Endothelial cell of umbilical vein (primary cell): ENCODE results near the gene TFDP2. TPM values are rescaled to one million over a fixed set of nuclear protein-coding genes. Genes with fewer than 3 reads are reported as not detected.
"Not testable (repeated sequence)": the region's sequence is repeated elsewhere in the genome, so short reads cannot be mapped to it uniquely, and the experiment has no call there.

ENCODE experiments used
- BruUV-seq: library from RNA; stranded (reverse); fragments of 400-500 nt; replicated peaks from 2 replicates; lab custom pipeline; 2021; lab: Mats Ljungman, UMichigan
- CTCF ChIA-PET: fragments of 300-600, 350-600 bp; sonication (Branson Sonifier 250); formaldehyde crosslinking; loops from one replicate; lab custom pipeline; 2021; ENCODE audit warnings: antibody characterized with exemption, inconsistent platforms; lab: Charles Lee
- POLR2A ChIA-PET: fragments of 300-600, 350-600 bp; sonication (Branson Sonifier 250); formaldehyde crosslinking; loops from one replicate; lab custom pipeline; 2021; ENCODE audit warnings: antibody characterized with exemption, inconsistent platforms; lab: Charles Lee
- DNase-seq: peaks from one replicate; pipeline ENCODE4 v3.0.0-alpha.2; 2011; ENCODE audit warnings: low read depth, low spot score
- FAIRE-seq: peaks from 2 replicates; lab custom pipeline; 2011; peaks lifted over from hg19 to GRCh38; lab: Jason Lieb, UNC
- H2AFZ ChIP-seq: 2 replicates; pipeline ENCODE4 v1.6.0; 2012; ENCODE audit warnings: low read depth, low read length, control low read depth, inconsistent platforms
- H3K27ac ChIP-seq: 2 replicates; pipeline ENCODE4 v1.5.1; 2011; ENCODE audit warnings: low read depth, mild to moderate bottlenecking, control low read depth, low read length, moderate library complexity; ENCODE audit not compliant: insufficient read depth
- H3K27me3 ChIP-seq, 2 experiments: 2 replicates each; pipeline versions ENCODE4 v1.6.0 to v1.6.1; 2011; ENCODE audit warnings: low read length in 2 of 2, mixed read lengths in 1 of 2; ENCODE audit not compliant: control insufficient read depth in 2 of 2, insufficient read depth in 2 of 2
- H3K36me3 ChIP-seq, 2 experiments: 2 replicates in 1 of 2; 3 replicates in 1 of 2; pipeline ENCODE4 v1.5.1; 2011; ENCODE audit warnings: low read length in 2 of 2, mild to moderate bottlenecking in 1 of 2, moderate library complexity in 1 of 2; ENCODE audit not compliant: control insufficient read depth in 2 of 2, insufficient read depth in 2 of 2; ENCODE audit errors: extremely low read depth in 1 of 2
- H3K4me1 ChIP-seq: 3 replicates; pipeline ENCODE4 v1.5.1; 2011; ENCODE audit warnings: mild to moderate bottlenecking, low read length; ENCODE audit not compliant: control insufficient read depth, insufficient read depth; ENCODE audit errors: extremely low read depth
- H3K4me2 ChIP-seq: 2 replicates; pipeline ENCODE4 v1.6.1; 2011; ENCODE audit warnings: low read length, control low read depth, mixed read lengths; ENCODE audit not compliant: insufficient read depth
- H3K4me3 ChIP-seq, 3 experiments: fragments of 200-600 bp in 1 of 3; sonication (generic), shearing (Covaris generic) in 1 of 3; replicated peaks in 1 of 3; 2 replicates each; pipeline ENCODE4 v1.5.1; 2011 to 2016; ENCODE audit warnings: control low read depth in 3 of 3, low read length in 3 of 3, mild to moderate bottlenecking in 2 of 3, inconsistent platforms in 1 of 3, low read depth in 1 of 3, moderate library complexity in 1 of 3; ENCODE audit not compliant: insufficient read depth in 1 of 3
- H3K79me2 ChIP-seq: 2 replicates; pipeline ENCODE4 v1.6.0; 2012; ENCODE audit warnings: low read length, inconsistent platforms; ENCODE audit not compliant: control insufficient read depth, insufficient read depth
- H3K9ac ChIP-seq: replicated peaks from 2 replicates; pipeline ENCODE3; 2011; ENCODE audit warnings: low read length, control low read depth; ENCODE audit not compliant: insufficient read depth; ENCODE audit errors: extremely low read depth
- H3K9me1 ChIP-seq: replicated peaks from 3 replicates; pipeline ENCODE4 v1.6.0; 2011; ENCODE audit warnings: mild to moderate bottlenecking, low read length; ENCODE audit not compliant: control insufficient read depth, insufficient read depth; ENCODE audit errors: extremely low read depth
- H3K9me3 ChIP-seq: replicated peaks from 2 replicates; pipeline ENCODE4 v1.5.1; 2012; ENCODE audit warnings: low read length, inconsistent platforms; ENCODE audit not compliant: control insufficient read depth, insufficient read depth
- H4K20me1 ChIP-seq: replicated peaks from 2 replicates; pipeline ENCODE3; 2011; ENCODE audit warnings: mild to moderate bottlenecking, low read length; ENCODE audit not compliant: control insufficient read depth, insufficient read depth; ENCODE audit errors: extremely low read depth
- EZH2 ChIP-seq: IDR thresholded peaks from 2 replicates; pipeline ENCODE4 v1.6.1; 2012; ENCODE audit warnings: borderline replicate concordance, low read depth, mild to moderate bottlenecking, moderate library complexity, low read length, inconsistent platforms; ENCODE audit not compliant: severe bottlenecking
- FOS ChIP-seq: IDR thresholded peaks from 2 replicates; pipeline ENCODE4 v1.6.1; 2011; ENCODE audit warnings: mild to moderate bottlenecking, low read length, moderate library complexity, borderline replicate concordance; ENCODE audit not compliant: insufficient read depth
- GATA2 ChIP-seq: IDR thresholded peaks from 2 replicates; pipeline ENCODE4 v1.7.0; 2011; ENCODE audit warnings: low read depth, mild to moderate bottlenecking, moderate library complexity, mixed read lengths, low read length; ENCODE audit not compliant: insufficient read length, insufficient read depth
- JUN ChIP-seq: IDR thresholded peaks from 2 replicates; pipeline ENCODE4 v1.6.1; 2011; ENCODE audit warnings: borderline replicate concordance, low read depth; ENCODE audit not compliant: insufficient read length, insufficient read depth
- MYC ChIP-seq: IDR thresholded peaks from one replicate; pipeline ENCODE4 v1.6.1; 2011; ENCODE audit warnings: mild to moderate bottlenecking, low read depth, low read length
- POLR2A ChIP-seq: IDR thresholded peaks from 2 replicates; pipeline ENCODE4 v1.6.1; 2012; ENCODE audit warnings: low read depth, mild to moderate bottlenecking, control low read depth, low read length
- POLR2AphosphoS5 ChIP-seq: IDR thresholded peaks from 2 replicates; pipeline ENCODE4 v1.6.1; 2012; ENCODE audit warnings: low read depth, mild to moderate bottlenecking, control low read depth, low read length, moderate library complexity; ENCODE audit not compliant: insufficient read depth
- dilution Hi-C: fragments of 300-500 bp; cut with MboI; formaldehyde crosslinking; loops from one replicate; pipeline ENCODE4 v1.15.0; 2019; ENCODE audit warnings: low sequenced_read_pairs; ENCODE audit not compliant: extremely low pct_ligation_motif_present
- intact Hi-C: fragments of 100-400 bp; cut with micrococcal nuclease; formaldehyde crosslinking; loops from one replicate; pipeline ENCODE4 v1.10.0; 2022
- polyA plus RNA-seq, 4 experiments: library from polyadenylated mRNA; depleted of rRNA in 3 of 4; stranded (reverse) in 3 of 4; unstranded in 1 of 4; fragments of >200 nt; gene quantifications; 2 replicates each; pipeline versions ENCODE4 v1.2.1 to v1.2.3, GENCODE V29; 2011 to 2012; ENCODE audit warnings: missing spikeins in 1 of 4
- total RNA-seq: library from RNA; stranded (reverse); gene quantifications from 2 replicates; pipeline ENCODE4 v1.2.3, GENCODE V29; 2021
- TF ChIP-seq, protein P1 (sequence below): IDR thresholded peaks from 2 replicates; pipeline ENCODE4 v1.6.1; 2011; ENCODE audit not compliant: insufficient read depth, insufficient read length
- TF ChIP-seq, protein P2 (sequence below), 2 donors: IDR thresholded peaks; 1 replicate in 1 of 2; 2 replicates in 1 of 2; pipeline ENCODE4 v1.5.1; 2011; ENCODE audit warnings: low read length in 2 of 2, mild to moderate bottlenecking in 2 of 2, moderate library complexity in 2 of 2, control low read depth in 1 of 2, inconsistent platforms in 1 of 2, low read depth in 1 of 2; ENCODE audit not compliant: insufficient read depth in 1 of 2; ENCODE audit errors: extremely low read depth in 1 of 2

TFDP2 gene
- total and polyA plus RNA-seq, 2 donors (not counting 3 experiments of a cell fraction or from before 2014, with no cell fraction given): 8.5 to 21.5 TPM

DNA sequence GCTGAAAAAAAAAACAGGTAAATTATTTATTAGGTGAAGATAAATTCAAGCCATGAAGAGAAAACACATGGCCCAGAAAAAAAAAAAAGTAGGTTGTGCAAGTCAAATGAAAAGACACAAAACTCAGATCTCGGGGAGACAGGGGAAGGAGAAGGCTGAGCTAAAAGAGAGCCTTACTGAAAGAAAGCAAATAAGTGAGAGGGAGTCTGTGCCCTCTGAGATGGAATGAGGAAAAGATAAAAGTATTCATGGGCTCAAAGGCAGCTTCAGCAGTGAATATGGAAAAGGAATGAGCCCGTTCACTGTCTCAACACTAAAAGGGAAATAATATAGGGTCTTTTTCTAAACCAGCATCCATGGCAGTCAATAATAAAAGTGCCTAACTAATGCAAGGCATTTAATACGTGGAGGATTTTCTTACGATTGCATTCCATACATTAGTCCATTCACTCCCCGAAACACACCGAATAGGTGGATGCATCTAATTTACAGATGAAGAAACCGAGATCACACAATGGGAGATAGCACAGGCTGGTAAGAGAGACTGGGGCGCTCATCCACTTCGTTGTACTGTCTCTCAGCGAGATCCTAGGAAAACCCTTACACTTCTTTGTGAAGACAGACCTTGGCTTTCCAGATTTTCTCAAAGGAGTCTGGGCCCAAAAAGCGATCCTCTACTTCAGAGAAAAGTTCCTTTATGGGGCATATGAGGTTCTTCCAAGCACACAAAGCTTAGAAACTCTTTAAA, 1.1 kb downstream of the TFDP2 start:
- no peaks in the 10 kb centered on the region for H3K79me2 ChIP-seq
- H3K9me3 ChIP-seq: no peaks in the 10 kb centered on the region
- H3K4me3 ChIP-seq: peak overlapping the region; percentile 24 to 75 (median 51)
- no peaks in the 10 kb centered on the region for H3K9me1 ChIP-seq
- H3K9ac ChIP-seq: peak overlapping the region; percentile 64
- ChIA-PET POLR2A (interaction anchor here (0.5 kb wide), 1 partner anchor 22 kb away, joined by 3 read pairs; no protein-coding TSS in a partner anchor), CTCF (interaction anchor here (0.7 to 1.5 kb wide), 9 partner anchors 13 to 116 kb away, joined by 3 to 7 read pairs (median 3); no protein-coding TSS in a partner anchor)
- BruUV-seq: TSS peak; percentile 22
- intact Hi-C loops (loop anchor here (5.0 kb wide), 1 partner anchor 79 kb away; the partner anchor contains the start of gene GK5), dilution Hi-C loops (no loop called here)
- no peak for FAIRE-seq
- no peaks in the 10 kb centered on the region for H3K36me3 ChIP-seq
- H3K4me2 ChIP-seq: peak overlapping the region; percentile 58
- no peak overlapping the region for H3K27ac ChIP-seq
- DNase-seq: no peak
- no peaks in the 10 kb centered on the region for H4K20me1 ChIP-seq
- peak overlapping the region; percentile 55 for H2AFZ ChIP-seq
- peaks cover 0 to 3% of the 10 kb centered on the region in 2 experiments for H3K27me3 ChIP-seq
- H3K4me1 ChIP-seq: peaks cover 13% of the 10 kb centered on the region
- TF ChIP-seq JUN (no peak), MYC (no peak), FOS (no peak), POLR2A (no peak), EZH2 (no peak), POLR2AphosphoS5 (no peak), GATA2 (no peak)
- TF ChIP-seq, protein P1, sequence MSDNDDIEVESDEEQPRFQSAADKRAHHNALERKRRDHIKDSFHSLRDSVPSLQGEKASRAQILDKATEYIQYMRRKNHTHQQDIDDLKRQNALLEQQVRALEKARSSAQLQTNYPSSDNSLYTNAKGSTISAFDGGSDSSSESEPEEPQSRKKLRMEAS: no peak
- TF ChIP-seq, protein P2, sequence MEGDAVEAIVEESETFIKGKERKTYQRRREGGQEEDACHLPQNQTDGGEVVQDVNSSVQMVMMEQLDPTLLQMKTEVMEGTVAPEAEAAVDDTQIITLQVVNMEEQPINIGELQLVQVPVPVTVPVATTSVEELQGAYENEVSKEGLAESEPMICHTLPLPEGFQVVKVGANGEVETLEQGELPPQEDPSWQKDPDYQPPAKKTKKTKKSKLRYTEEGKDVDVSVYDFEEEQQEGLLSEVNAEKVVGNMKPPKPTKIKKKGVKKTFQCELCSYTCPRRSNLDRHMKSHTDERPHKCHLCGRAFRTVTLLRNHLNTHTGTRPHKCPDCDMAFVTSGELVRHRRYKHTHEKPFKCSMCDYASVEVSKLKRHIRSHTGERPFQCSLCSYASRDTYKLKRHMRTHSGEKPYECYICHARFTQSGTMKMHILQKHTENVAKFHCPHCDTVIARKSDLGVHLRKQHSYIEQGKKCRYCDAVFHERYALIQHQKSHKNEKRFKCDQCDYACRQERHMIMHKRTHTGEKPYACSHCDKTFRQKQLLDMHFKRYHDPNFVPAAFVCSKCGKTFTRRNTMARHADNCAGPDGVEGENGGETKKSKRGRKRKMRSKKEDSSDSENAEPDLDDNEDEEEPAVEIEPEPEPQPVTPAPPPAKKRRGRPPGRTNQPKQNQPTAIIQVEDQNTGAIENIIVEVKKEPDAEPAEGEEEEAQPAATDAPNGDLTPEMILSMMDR (IDR thresholded peaks at IDR 0.05; ENCODE audit: extremely low read depth in 1 of 2, insufficient read depth in 1 of 2, low read depth in 1 of 2, low read length in 2 of 2): no peak

DNA sequence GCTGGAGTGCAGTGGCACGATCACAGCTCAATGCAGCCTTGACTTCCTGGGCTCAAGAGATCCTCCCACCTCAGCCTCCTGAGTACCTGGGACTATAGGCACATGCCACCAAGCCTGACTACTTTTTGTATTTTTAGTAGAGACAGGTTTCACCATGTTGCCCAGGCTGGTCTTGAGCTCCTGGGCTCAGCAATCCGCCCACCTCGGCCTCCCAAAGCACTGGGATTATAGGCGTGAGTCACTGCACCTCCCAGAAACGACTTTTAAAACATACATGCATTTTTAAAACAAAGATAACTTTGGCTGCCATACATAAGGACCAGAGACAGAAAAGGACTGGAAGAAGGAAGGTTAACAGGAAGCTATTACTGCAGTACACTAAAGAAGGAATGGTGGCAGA, 4.8 kb downstream of the TFDP2 start:
- H3K27ac ChIP-seq, FAIRE-seq, H3K36me3 ChIP-seq, H3K4me3 ChIP-seq, H3K4me2 ChIP-seq, intact Hi-C loops, BruUV-seq, dilution Hi-C loops, H3K4me1 ChIP-seq, H3K9me3 ChIP-seq, DNase-seq, H3K9ac ChIP-seq, H3K79me2 ChIP-seq, POLR2A ChIA-PET, H3K27me3 ChIP-seq, H3K9me1 ChIP-seq, H2AFZ ChIP-seq, H4K20me1 ChIP-seq: not testable (repeated sequence)
- CTCF ChIA-PET: interaction anchor here (0.9 to 1.8 kb wide), 3 partner anchors 19 to 36 kb away, joined by 3 to 8 read pairs (median 4); no protein-coding TSS in a partner anchor
